Muscle layer of duodenum (tissue), 2 donors: ENCODE measurements around the gene IMMP1L.

Experiments
- H3K27ac ChIP-seq: one replicate; pipeline ENCODE4 v1.7.0; 2013; ENCODE audit warnings: mild to moderate bottlenecking, low read length
- H3K27me3 ChIP-seq: one replicate; pipeline ENCODE4 v1.7.0; 2013; ENCODE audit warnings: low read depth, mild to moderate bottlenecking, control low read depth, low read length
- H3K36me3 ChIP-seq, 2 donors: one replicate each; pipeline ENCODE4 v1.7.0; 2013; ENCODE audit warnings: low read length in 2 of 2, control low read depth in 1 of 2, mild to moderate bottlenecking in 1 of 2; ENCODE audit not compliant: insufficient read depth in 2 of 2, control insufficient read depth in 1 of 2
- H3K4me1 ChIP-seq, 2 donors: one replicate each; pipeline ENCODE4 v1.7.0; 2013; ENCODE audit warnings: low read length in 2 of 2, mild to moderate bottlenecking in 2 of 2, control low read depth in 1 of 2, moderate library complexity in 1 of 2; ENCODE audit not compliant: insufficient read depth in 2 of 2, control insufficient read depth in 1 of 2
- H3K4me3 ChIP-seq, 2 donors: one replicate each; pipeline ENCODE4 v1.7.0; 2013; ENCODE audit warnings: low read length in 2 of 2, low read depth in 1 of 2, mild to moderate bottlenecking in 1 of 2
- H3K9me3 ChIP-seq, 2 donors: one replicate each; pipeline ENCODE4 v1.7.0; 2013; ENCODE audit warnings: low read length in 2 of 2, control low read depth in 1 of 2, mild to moderate bottlenecking in 1 of 2; ENCODE audit not compliant: control insufficient read depth in 1 of 2
- donor health status: healthy.

IMMP1L gene

DNA sequence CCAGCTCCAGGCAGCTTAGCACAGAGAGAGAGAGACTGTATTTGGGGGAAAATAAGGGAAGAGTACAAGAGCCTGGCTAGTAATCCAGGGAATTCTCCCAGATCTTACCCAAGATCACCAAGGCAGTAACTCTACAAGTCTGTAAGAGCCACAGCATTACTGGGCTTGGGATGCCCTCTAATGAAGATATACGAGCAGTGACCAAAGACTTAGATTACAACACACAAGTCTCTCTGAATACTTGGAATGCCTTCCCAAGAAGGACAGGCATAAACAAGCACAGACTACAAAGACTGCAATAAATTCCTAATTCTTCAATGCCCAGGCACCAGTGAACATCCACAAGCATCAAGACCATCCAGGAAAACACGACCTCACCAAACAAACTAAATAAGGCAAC, 122.0 kb downstream of the IMMP1L start:
- Histone ChIP-seq H3K4me3 (no peak overlapping the region), H3K36me3 (no peaks in the 10 kb centered on the region), H3K27me3 (no peaks in the 10 kb centered on the region), H3K27ac (no peak overlapping the region), H3K9me3 (no peaks in the 10 kb centered on the region), H3K4me1 (no peaks in the 10 kb centered on the region)

DNA sequence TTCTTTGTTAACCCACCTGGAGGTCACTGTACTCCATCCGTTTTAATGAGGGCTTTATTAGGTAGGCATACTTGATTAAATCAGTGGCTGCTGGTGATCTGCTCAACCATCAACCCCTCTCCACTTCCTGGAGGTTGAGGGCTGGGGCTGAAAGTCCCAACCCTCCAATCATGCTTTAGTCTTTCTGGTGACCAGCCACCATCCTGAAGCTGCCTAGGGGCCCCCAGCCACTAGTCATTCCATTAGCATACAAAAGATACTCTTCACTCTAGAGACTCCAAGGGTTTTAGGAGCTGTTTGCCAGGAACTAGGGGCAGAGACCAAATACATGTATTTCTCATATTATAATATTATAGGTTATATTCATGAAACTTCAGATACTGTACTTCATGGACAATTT, 126.3 kb downstream of the IMMP1L start:
- Histone ChIP-seq H3K27ac (no peak overlapping the region), H3K4me3 (no peak overlapping the region), H3K36me3 (no peaks in the 10 kb centered on the region), H3K27me3 (no peaks in the 10 kb centered on the region), H3K9me3 (no peaks in the 10 kb centered on the region), H3K4me1 (no peaks in the 10 kb centered on the region)
